ENCODE measurements around the gene RASSF8. TPM values are rescaled to one million over a fixed set of nuclear protein-coding genes. Genes with fewer than 3 reads are reported as not detected.

The RASSF8 gene
- total and polyA plus RNA-seq, 11 donors, result 5.2 to 44.6 (median 28.5) TPM

DNA sequence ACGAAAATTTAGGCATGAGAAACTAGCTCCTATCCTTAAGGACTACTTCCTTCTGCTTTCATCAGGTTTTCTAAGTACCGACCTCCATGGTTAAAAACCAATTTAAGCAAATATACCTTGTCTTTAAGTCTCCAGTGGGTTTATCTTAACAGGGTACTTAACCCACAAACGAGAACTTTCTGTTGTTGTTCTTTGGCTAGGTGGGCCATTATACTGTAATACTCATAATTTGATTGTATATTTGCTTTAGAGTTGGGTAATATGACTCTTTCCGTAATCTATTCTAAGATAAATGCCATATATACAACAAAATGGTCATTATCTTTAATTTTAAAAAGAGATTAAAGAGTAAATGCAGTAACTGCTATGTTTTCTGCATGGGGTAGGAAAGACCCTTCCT lies 21.6 kb downstream of the RASSF8 start:
- Histone ChIP-seq H3K9me3 (no peaks in the 10 kb centered on the region), H3K36me3 (no peaks in the 10 kb centered on the region), H3K4me1 (peaks cover 0 to 60% (median 27%) of the 10 kb centered on the region in 12 donors), H3K27me3 (no peaks in the 10 kb centered on the region), H3K4me3 (no peak overlapping the region), H3K27ac (no peak overlapping the region)
- intact Hi-C loops (cut with DNase I), result no loop called here
- TF ChIP-seq POLR2A (IDR thresholded peaks at IDR 0.05), result no peak
- no peak for TF ChIP-seq CTCF (IDR thresholded peaks at IDR 0.05)
- ATAC-seq, result no peak
- WGBS, 4 donors, result 93 to 95% (median 95%) methylated on average over 4 of the region's 4 CpGs
- DNase-seq, result no peak

DNA sequence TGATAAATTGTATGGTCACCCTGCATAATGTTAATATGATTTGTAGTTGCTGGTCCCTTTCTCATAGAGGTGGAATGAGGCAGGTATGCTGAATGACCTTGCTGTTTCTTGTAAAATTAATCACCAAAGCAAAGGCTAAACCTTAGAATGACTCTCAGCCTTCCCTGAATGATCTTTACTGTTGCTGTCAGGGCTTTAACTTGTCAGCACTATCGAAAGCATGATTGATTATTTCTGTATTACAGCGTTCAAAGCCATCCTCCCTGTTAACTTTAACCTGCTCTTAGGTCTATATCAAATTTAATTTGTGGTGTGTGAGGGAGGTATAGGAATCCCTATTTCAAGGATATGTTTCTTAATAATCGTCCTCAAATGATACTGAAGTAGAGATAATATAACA lies 23.1 kb downstream of the RASSF8 start:
- H3K36me3 ChIP-seq, result no peaks in the 10 kb centered on the region
- H3K27ac ChIP-seq, result no peak overlapping the region
- H3K4me3 ChIP-seq, result no peak overlapping the region
- no peak for TF ChIP-seq POLR2A (IDR thresholded peaks at IDR 0.05)
- TF ChIP-seq CTCF (IDR thresholded peaks at IDR 0.05), result no peak
- ATAC-seq (no peak), DNase-seq (no peak)
- 73 to 86% (median 79%) methylated on average over 3 of the region's 3 CpGs for WGBS, 4 donors
- no peaks in the 10 kb centered on the region for H3K9me3 ChIP-seq
- peaks cover 0 to 61% (median 23%) of the 10 kb centered on the region in 12 donors for H3K4me1 ChIP-seq
- no peaks in the 10 kb centered on the region for H3K27me3 ChIP-seq
- intact Hi-C loops (cut with DNase I), result no loop called here

DNA sequence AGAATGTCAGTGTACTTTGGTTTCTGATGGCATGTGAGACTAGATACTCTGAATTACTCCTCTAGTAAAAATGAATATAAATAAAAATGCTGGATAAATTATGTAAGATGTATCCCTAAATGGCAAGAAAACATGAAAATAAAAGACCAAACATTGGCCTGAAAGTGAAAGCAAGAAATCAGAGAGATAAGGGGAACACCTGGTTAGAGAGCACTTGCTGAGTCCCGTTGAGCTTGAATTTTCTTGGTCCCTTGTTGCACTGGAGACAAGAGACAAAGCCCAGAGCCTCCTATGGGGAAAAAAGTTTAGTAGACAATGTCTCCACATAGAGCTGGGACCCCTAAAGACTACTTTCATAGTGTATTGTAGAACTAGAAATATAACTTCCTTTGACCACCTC lies 23.9 kb downstream of the RASSF8 start:
- no peaks in the 10 kb centered on the region for H3K27me3 ChIP-seq
- WGBS, 4 donors, result 0% methylated on average over 1 of the region's 1 CpG
- no peak for TF ChIP-seq POLR2A (IDR thresholded peaks at IDR 0.05)
- no peak for TF ChIP-seq CTCF (IDR thresholded peaks at IDR 0.05)
- no peak overlapping the region for H3K4me3 ChIP-seq
- peaks cover 0 to 62% (median 26%) of the 10 kb centered on the region in 12 donors for H3K4me1 ChIP-seq
- H3K27ac ChIP-seq, result no peak overlapping the region
- H3K9me3 ChIP-seq, result no peaks in the 10 kb centered on the region
- H3K36me3 ChIP-seq, result no peaks in the 10 kb centered on the region
- intact Hi-C loops (cut with DNase I), result no loop called here
- ATAC-seq (no peak), DNase-seq (no peak)

GRCh38 chr12:25983625-25984024 lies 25.1 kb downstream of the RASSF8 start:
- Histone ChIP-seq H3K36me3 (no peaks in the 10 kb centered on the region), H3K4me1 (peaks cover 0 to 57% (median 20%) of the 10 kb centered on the region in 12 donors), H3K27me3 (no peaks in the 10 kb centered on the region), H3K4me3 (no peak overlapping the region), H3K27ac (peak overlapping the region in 1 of 12 donors; percentile 50), H3K9me3 (no peaks in the 10 kb centered on the region)
- DNase-seq, result no peak
- peak in 3 of 4 donors; percentile 51 to 83 (median 60) for ATAC-seq
- TF ChIP-seq CTCF (IDR thresholded peaks at IDR 0.05), result no peak
- TF ChIP-seq POLR2A (IDR thresholded peaks at IDR 0.05), result no peak
- 55 to 69% (median 64%) methylated on average over 4 of the region's 4 CpGs for WGBS, 4 donors
- intact Hi-C loops (cut with DNase I), result no loop called here

Measured in heart left ventricle (tissue), 16 donors.